GM12878 (cell line): ENCODE measurements around the gene ADSS1. TPM values are rescaled to one million over a fixed set of nuclear protein-coding genes. Genes with fewer than 3 reads are reported as not detected.

Experiments
- ATAC-seq: fragments of 200-7000 bp; cut with Tn5 transposase; 3 replicates; pipeline ENCODE4 v1.9.1; 2020; ENCODE audit warnings: mild to moderate bottlenecking, moderate library complexity
- BruUV-seq: library from RNA; stranded (reverse); fragments of 400-500 nt; replicated peaks from 2 replicates; lab custom pipeline; 2021; lab: Mats Ljungman, UMichigan
- CTCF ChIA-PET: fragments of 300-600 bp; sonication (Branson Sonifier 250); formaldehyde crosslinking; extraction: SDS; loops from one replicate; lab custom pipeline; 2021; ENCODE audit warnings: inconsistent platforms; lab: Yijun Ruan, JAX
- POLR2A ChIA-PET: fragments of 350-600 bp; formaldehyde crosslinking; extraction: SDS; loops from one replicate; lab custom pipeline; 2021; ENCODE audit warnings: inconsistent platforms; lab: Charles Lee
- RAD21 ChIA-PET: fragments of 300-600 bp; sonication (Branson Sonifier 250); formaldehyde crosslinking; loops from one replicate; lab custom pipeline; 2023; ENCODE audit warnings: antibody characterized with exemption; ENCODE audit not compliant: unreplicated experiment; lab: Charles Lee
- SMC1A ChIA-PET: fragments of 300-600 bp; sonication (Branson Sonifier 250); formaldehyde crosslinking; loops from one replicate; lab custom pipeline; 2023; ENCODE audit not compliant: unreplicated experiment, uncharacterized antibody; lab: Charles Lee
- DNase-seq: peaks from one replicate; pipeline ENCODE4 v3.0.0-alpha.2; 2011; ENCODE audit warnings: low read depth, low spot score
- FAIRE-seq: peaks from 3 replicates; lab custom pipeline; 2011; peaks lifted over from hg19 to GRCh38; lab: Jason Lieb, UNC
- H2AFZ ChIP-seq: 2 replicates; pipeline ENCODE4 v1.6.0; 2011; ENCODE audit warnings: low read depth, low read length, control low read depth; ENCODE audit not compliant: control insufficient read depth
- H3K27ac ChIP-seq: 2 replicates; pipeline ENCODE4 v1.5.1; 2011; ENCODE audit warnings: control low read depth; ENCODE audit not compliant: control insufficient read depth, insufficient read depth
- H3K27me3 ChIP-seq, 2 experiments: replicated peaks in 1 of 2; 2 replicates each; pipeline versions ENCODE4 v1.6.0 to v1.6.1; 2011; ENCODE audit warnings: low read length in 1 of 2; ENCODE audit not compliant: control insufficient read depth in 2 of 2, insufficient read depth in 2 of 2
- H3K36me3 ChIP-seq, 2 experiments: 2 replicates each; pipeline ENCODE4 v1.5.1; 2011; ENCODE audit warnings: low read length in 1 of 2; ENCODE audit not compliant: control insufficient read depth in 2 of 2, insufficient read depth in 2 of 2
- H3K4me1 ChIP-seq: 2 replicates; pipeline ENCODE4 v1.6.1; 2011; ENCODE audit warnings: mild to moderate bottlenecking, low read length, moderate library complexity, mixed read lengths; ENCODE audit not compliant: control insufficient read depth, insufficient read depth
- H3K4me2 ChIP-seq: 2 replicates; pipeline ENCODE4 v1.6.0; 2011; ENCODE audit warnings: control low read depth; ENCODE audit not compliant: control insufficient read depth, insufficient read depth
- H3K4me3 ChIP-seq: fragments of 200-600 bp; sonication (generic); 2 replicates; pipeline ENCODE4 v1.5.1; 2016
- H3K79me2 ChIP-seq: 2 replicates; pipeline ENCODE4 v1.6.0; 2011; ENCODE audit warnings: low read length; ENCODE audit not compliant: control insufficient read depth, insufficient read depth
- H3K9ac ChIP-seq: 2 replicates; pipeline ENCODE4 v1.8.0; 2011; ENCODE audit warnings: low read length, control low read depth, mixed read lengths; ENCODE audit not compliant: control insufficient read depth, insufficient read depth
- H3K9me3 ChIP-seq: replicated peaks from 3 replicates; pipeline ENCODE4 v1.5.1; 2011; ENCODE audit warnings: mild to moderate bottlenecking, low read length; ENCODE audit not compliant: control insufficient read depth, insufficient read depth
- H4K20me1 ChIP-seq: 2 replicates; pipeline ENCODE4 v1.6.0; 2011; ENCODE audit not compliant: control insufficient read depth, insufficient read depth
- CHD1 ChIP-seq: IDR thresholded peaks from 2 replicates; pipeline ENCODE4 v1.6.1; 2012; ENCODE audit warnings: low read depth, low read length, improper control_type of control experiment
- IKZF2 ChIP-seq, 2 experiments: fragments of 450-650 bp; IDR thresholded peaks; 2 replicates each; pipeline ENCODE4 v1.6.1; 2017; ENCODE audit warnings: mild to moderate bottlenecking in 2 of 2, moderate library complexity in 2 of 2
- WGBS: methylation state at CpG from one replicate; pipeline ENCODE4 v1.1.6; 2016; ENCODE audit warnings: low lambda C conversion rate; ENCODE audit not compliant: insufficient replicate concordance, insufficient coverage; ENCODE audit errors: missing lambda C conversion rate; 5-methylcytosine and 5-hydroxymethylcytosine counted together
- in situ Hi-C: fragments of 300-500 bp; cut with MboI; formaldehyde crosslinking; loops from 9 replicates; pipeline ENCODE4 v1.14.3; 2018; ENCODE audit warnings: mixed read lengths
- intact Hi-C: fragments of 100-400 bp; cut with micrococcal nuclease; formaldehyde crosslinking; loops from one replicate; pipeline ENCODE4 v1.14.2; 2022; ENCODE audit not compliant: unreplicated experiment
- polyA plus RNA-seq, 11 experiments: library from polyadenylated mRNA; depleted of rRNA in 4 of 11; unstranded in 6 of 11; stranded (reverse) in 5 of 11; fragments of >200 nt; fragmentation: Nextera tagmentation in 4 of 11; fragmentation: Illumina TruSeq in 1 of 11; extraction: Ambion mirVana in 4 of 11; extraction: Trizol in 1 of 11; gene quantifications; 1 replicate in 1 of 11; 2 replicates in 10 of 11; pipeline versions ENCODE4 v1.2.1 to v1.2.3, GENCODE V29; 2011 to 2016; ENCODE audit warnings: inconsistent platforms in 2 of 11, missing spikeins in 2 of 11, low read depth in 1 of 11
- total RNA-seq, 4 experiments: library from RNA; depleted of rRNA in 3 of 4; stranded (reverse); fragments of >200 nt in 3 of 4; fragmentation: Illumina TruSeq in 1 of 4; extraction: Trizol in 1 of 4; gene quantifications; 2 replicates each; pipeline versions ENCODE4 v1.2.1 to v1.2.3, GENCODE V29; 2013 to 2021
- TF ChIP-seq, protein P1 (sequence below): IDR thresholded peaks from 2 replicates; pipeline ENCODE4 v1.6.1; 2012; ENCODE audit warnings: improper control_type of control experiment, low read depth, low read length; ENCODE audit not compliant: insufficient replicate concordance

ADSS1 gene
- total and polyA plus RNA-seq, 10 of the 15 experiments (the other 5 are each of a cell fraction or from before 2014, with no cell fraction given) = 0.11 to 0.45 (median 0.28) TPM; not detected in 5

DNA sequence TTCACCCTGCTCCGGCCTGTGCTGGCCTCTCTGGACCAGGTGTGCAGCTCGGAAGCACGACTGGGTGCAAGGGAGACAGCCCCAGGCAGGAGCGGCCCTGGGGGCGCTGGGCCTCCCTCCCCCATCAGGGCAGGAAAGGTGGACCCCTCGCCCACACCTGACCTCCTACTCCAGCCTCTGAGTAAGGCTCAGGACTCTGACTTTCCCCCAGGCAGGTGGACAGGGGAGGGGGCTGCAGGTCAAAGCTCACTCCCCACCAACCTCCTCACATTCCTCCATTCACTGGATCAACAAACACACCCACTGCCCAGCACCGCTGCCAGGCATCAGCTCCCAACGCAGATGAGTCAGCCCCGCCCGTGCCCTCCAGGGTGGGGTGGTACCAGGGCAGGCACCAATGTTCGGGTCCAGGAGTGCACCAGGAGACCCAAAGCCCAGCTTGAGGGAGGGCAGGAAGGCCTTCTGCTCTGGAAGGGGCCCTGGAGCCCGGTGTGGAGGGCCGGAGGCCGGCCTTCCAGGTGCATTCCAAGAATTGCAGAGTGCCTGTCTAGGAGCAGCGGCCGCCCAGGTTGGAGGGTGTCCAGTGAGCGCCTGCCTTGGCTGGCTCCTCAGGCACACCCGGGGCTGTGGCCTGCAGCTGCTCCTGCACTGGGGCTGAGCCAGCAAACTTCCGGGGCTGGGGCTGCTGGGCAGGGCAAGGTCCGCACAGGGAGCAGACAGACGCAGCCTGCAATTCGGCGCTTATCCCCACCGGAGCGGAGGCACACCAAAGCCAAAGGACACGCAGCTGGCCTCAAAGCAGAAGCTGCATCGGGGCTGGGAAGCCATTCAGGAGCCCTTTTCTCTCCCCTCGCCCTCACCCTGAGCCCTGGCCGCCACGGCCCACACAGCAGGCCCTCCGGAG, 36.2 kb upstream of the ADSS1 start:
- CTCF ChIA-PET = interaction anchor here (1.3 kb wide), 1 partner anchor 10 kb away, joined by 3 read pairs; no protein-coding TSS in a partner anchor

More for the DNA sequence above, 36.2 kb upstream of the ADSS1 start:
- Histone ChIP-seq H3K9ac (no peak overlapping the region), H2AFZ (no peak overlapping the region), H3K36me3 (no peaks in the 10 kb centered on the region), H3K79me2 (peaks cover 25% of the 10 kb centered on the region), H3K4me2 (no peak overlapping the region), H4K20me1 (no peaks in the 10 kb centered on the region), H3K4me1 (peaks cover 13% of the 10 kb centered on the region), H3K27ac (no peak overlapping the region)
- ChIA-PET SMC1A (interaction anchor here (0.7 kb wide), 1 partner anchor 10 kb away, joined by 4 read pairs; no protein-coding TSS in a partner anchor), RAD21 (interaction anchor here (1.1 kb wide), 1 partner anchor 10 kb away, joined by 3 read pairs; no protein-coding TSS in a partner anchor)
- ATAC-seq (no peak), DNase-seq (no peak), FAIRE-seq (no peak)
- intact Hi-C loops (no loop called here), in situ Hi-C loops (no loop called here)
- 87% methylated on average over 30 of the region's 31 CpGs for WGBS
- TF ChIP-seq, protein P1, sequence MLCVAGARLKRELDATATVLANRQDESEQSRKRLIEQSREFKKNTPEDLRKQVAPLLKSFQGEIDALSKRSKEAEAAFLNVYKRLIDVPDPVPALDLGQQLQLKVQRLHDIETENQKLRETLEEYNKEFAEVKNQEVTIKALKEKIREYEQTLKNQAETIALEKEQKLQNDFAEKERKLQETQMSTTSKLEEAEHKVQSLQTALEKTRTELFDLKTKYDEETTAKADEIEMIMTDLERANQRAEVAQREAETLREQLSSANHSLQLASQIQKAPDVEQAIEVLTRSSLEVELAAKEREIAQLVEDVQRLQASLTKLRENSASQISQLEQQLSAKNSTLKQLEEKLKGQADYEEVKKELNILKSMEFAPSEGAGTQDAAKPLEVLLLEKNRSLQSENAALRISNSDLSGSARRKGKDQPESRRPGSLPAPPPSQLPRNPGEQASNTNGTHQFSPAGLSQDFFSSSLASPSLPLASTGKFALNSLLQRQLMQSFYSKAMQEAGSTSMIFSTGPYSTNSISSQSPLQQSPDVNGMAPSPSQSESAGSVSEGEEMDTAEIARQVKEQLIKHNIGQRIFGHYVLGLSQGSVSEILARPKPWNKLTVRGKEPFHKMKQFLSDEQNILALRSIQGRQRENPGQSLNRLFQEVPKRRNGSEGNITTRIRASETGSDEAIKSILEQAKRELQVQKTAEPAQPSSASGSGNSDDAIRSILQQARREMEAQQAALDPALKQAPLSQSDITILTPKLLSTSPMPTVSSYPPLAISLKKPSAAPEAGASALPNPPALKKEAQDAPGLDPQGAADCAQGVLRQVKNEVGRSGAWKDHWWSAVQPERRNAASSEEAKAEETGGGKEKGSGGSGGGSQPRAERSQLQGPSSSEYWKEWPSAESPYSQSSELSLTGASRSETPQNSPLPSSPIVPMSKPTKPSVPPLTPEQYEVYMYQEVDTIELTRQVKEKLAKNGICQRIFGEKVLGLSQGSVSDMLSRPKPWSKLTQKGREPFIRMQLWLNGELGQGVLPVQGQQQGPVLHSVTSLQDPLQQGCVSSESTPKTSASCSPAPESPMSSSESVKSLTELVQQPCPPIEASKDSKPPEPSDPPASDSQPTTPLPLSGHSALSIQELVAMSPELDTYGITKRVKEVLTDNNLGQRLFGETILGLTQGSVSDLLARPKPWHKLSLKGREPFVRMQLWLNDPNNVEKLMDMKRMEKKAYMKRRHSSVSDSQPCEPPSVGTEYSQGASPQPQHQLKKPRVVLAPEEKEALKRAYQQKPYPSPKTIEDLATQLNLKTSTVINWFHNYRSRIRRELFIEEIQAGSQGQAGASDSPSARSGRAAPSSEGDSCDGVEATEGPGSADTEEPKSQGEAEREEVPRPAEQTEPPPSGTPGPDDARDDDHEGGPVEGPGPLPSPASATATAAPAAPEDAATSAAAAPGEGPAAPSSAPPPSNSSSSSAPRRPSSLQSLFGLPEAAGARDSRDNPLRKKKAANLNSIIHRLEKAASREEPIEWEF = no peak
- TF ChIP-seq IKZF2 (IDR thresholded peaks at IDR 0.05) (no peak), CHD1 (no peak)
- TF ChIP-seq, all 136 proteins: peak for 0
- Histone ChIP-seq H3K4me3 (no peak overlapping the region), H3K27me3 (no peaks in the 10 kb centered on the region), H3K9me3 (no peaks in the 10 kb centered on the region)
- POLR2A ChIA-PET = interaction anchor here (0.5 to 1.7 kb wide), 2 partner anchors 9 to 1059 kb away, joined by 3 to 5 read pairs; partner anchors contain the start of gene KLC1
- BruUV-seq = no TSS peak
